IMR-90 (cell line): ENCODE data around the gene NEGR1. TPM values are rescaled to one million over a fixed set of nuclear protein-coding genes. Genes with fewer than 3 reads are reported as not detected.

ENCODE experiments used
- ATAC-seq: fragments of 200-7000 bp; cut with Tn5 transposase; 2 replicates; pipeline ENCODE4 v1.9.1; 2020; ENCODE audit warnings: low read depth, mild to moderate bottlenecking, moderate library complexity
- BruUV-seq: library from RNA; stranded (reverse); fragments of 400-500 nt; replicated peaks from 2 replicates; lab custom pipeline; 2021; lab: Mats Ljungman, UMichigan
- CTCF ChIA-PET: fragments of 300-600 bp; formaldehyde crosslinking; extraction: SDS; loops from one replicate; lab custom pipeline; 2021; ENCODE audit warnings: antibody characterized with exemption; lab: Yijun Ruan, JAX
- POLR2A ChIA-PET: fragments of 300-600 bp; sonication (Branson Sonifier 250); formaldehyde crosslinking; loops from one replicate; lab custom pipeline; 2022; ENCODE audit warnings: antibody characterized with exemption; ENCODE audit not compliant: unreplicated experiment; lab: Charles Lee
- DNase-seq: peaks from one replicate; pipeline ENCODE4 v3.0.0; 2013
- H2AFZ ChIP-seq: replicated peaks from 2 replicates; pipeline ENCODE3; 2013; ENCODE audit warnings: low read length, mild to moderate bottlenecking; ENCODE audit not compliant: poor library complexity
- H2AK5ac ChIP-seq: 2 replicates; pipeline ENCODE4 v1.6.1; 2013; ENCODE audit warnings: low read depth, low read length, inconsistent platforms
- H2AK9ac ChIP-seq: replicated peaks from 2 replicates; pipeline ENCODE3; 2013; ENCODE audit warnings: mild to moderate bottlenecking, low read depth, low read length, moderate library complexity; ENCODE audit not compliant: poor library complexity
- H2BK120ac ChIP-seq: 2 replicates; pipeline ENCODE4 v1.6.1; 2013; ENCODE audit warnings: low read depth, low read length, inconsistent platforms
- H2BK15ac ChIP-seq: 3 replicates; pipeline ENCODE4 v1.6.1; 2013; ENCODE audit warnings: low read depth, low read length, inconsistent platforms
- H2BK20ac ChIP-seq: 2 replicates; pipeline ENCODE4 v1.6.1; 2013; ENCODE audit warnings: low read depth, mild to moderate bottlenecking, inconsistent platforms, low read length, moderate library complexity
- H2BK5ac ChIP-seq: 2 replicates; pipeline ENCODE4 v1.6.1; 2013; ENCODE audit warnings: mild to moderate bottlenecking, low read depth, low read length, inconsistent platforms; ENCODE audit not compliant: poor library complexity, severe bottlenecking
- H3K14ac ChIP-seq: replicated peaks from 2 replicates; pipeline ENCODE4 v1.6.1; 2013; ENCODE audit warnings: low read depth, low read length, inconsistent platforms
- H3K18ac ChIP-seq: 2 replicates; pipeline ENCODE4 v1.6.1; 2013; ENCODE audit warnings: low read depth, low read length, control low read depth
- H3K23ac ChIP-seq: 2 replicates; pipeline ENCODE4 v1.6.1; 2013; ENCODE audit warnings: low read depth, low read length, inconsistent platforms
- H3K27ac ChIP-seq: 2 replicates; pipeline ENCODE4 v1.5.1; 2013; ENCODE audit warnings: mild to moderate bottlenecking, control low read depth, low read length; ENCODE audit not compliant: insufficient read depth
- H3K27me3 ChIP-seq: 2 replicates; pipeline ENCODE4 v1.6.1; 2013; ENCODE audit warnings: low read length; ENCODE audit not compliant: control insufficient read depth, insufficient read depth
- H3K36me3 ChIP-seq: 2 replicates; pipeline ENCODE4 v1.6.1; 2013; ENCODE audit warnings: low read length, mixed read lengths; ENCODE audit not compliant: control insufficient read depth, insufficient read depth
- H3K4ac ChIP-seq: 2 replicates; pipeline ENCODE4 v1.6.1; 2013; ENCODE audit warnings: low read depth, low read length, inconsistent platforms
- H3K4me1 ChIP-seq: 2 replicates; pipeline ENCODE4 v1.6.1; 2013; ENCODE audit warnings: low read length, mixed read lengths; ENCODE audit not compliant: control insufficient read depth, insufficient read depth
- H3K4me2 ChIP-seq: 2 replicates; pipeline ENCODE4 v1.6.1; 2013; ENCODE audit warnings: low read depth, mild to moderate bottlenecking, control low read depth, low read length, moderate library complexity
- H3K4me3 ChIP-seq: 2 replicates; pipeline ENCODE4 v1.5.1; 2013; ENCODE audit warnings: low read depth, mild to moderate bottlenecking, control low read depth, low read length, moderate library complexity; ENCODE audit not compliant: insufficient read depth
- H3K56ac ChIP-seq: 2 replicates; pipeline ENCODE4 v1.6.1; 2013; ENCODE audit warnings: low read length, inconsistent platforms; ENCODE audit not compliant: insufficient read depth; ENCODE audit errors: extremely low read depth
- H3K79me1 ChIP-seq, 2 experiments: 2 replicates each; pipeline ENCODE4 v1.6.1; 2013; ENCODE audit warnings: low read length in 2 of 2, inconsistent platforms in 1 of 2, low read depth in 1 of 2
- H3K9ac ChIP-seq: 2 replicates; pipeline ENCODE4 v1.6.1; 2013; ENCODE audit warnings: low read depth, low read length, control low read depth
- H3K9me1 ChIP-seq: 2 replicates; pipeline ENCODE4 v1.6.1; 2013; ENCODE audit warnings: low read length, inconsistent platforms; ENCODE audit not compliant: insufficient read depth
- H3K9me3 ChIP-seq: 2 replicates; pipeline ENCODE4 v1.6.1; 2013; ENCODE audit warnings: low read length; ENCODE audit not compliant: control insufficient read depth, insufficient read depth
- H4K20me1 ChIP-seq: 2 replicates; pipeline ENCODE4 v1.6.1; 2013; ENCODE audit warnings: low read length, inconsistent platforms; ENCODE audit not compliant: insufficient read depth
- H4K5ac ChIP-seq: 2 replicates; pipeline ENCODE4 v1.6.1; 2013; ENCODE audit warnings: mild to moderate bottlenecking, low read depth, low read length, control low read depth
- H4K8ac ChIP-seq, 2 experiments: 2 replicates each; pipeline ENCODE4 v1.6.1; 2013; ENCODE audit warnings: low read depth in 2 of 2, low read length in 2 of 2, control low read depth in 1 of 2, inconsistent platforms in 1 of 2
- H4K91ac ChIP-seq: 2 replicates; pipeline ENCODE4 v1.6.1; 2013; ENCODE audit warnings: low read depth, low read length, inconsistent platforms; ENCODE audit not compliant: insufficient read depth
- BHLHE40 ChIP-seq: fragments of 150-350 bp; IDR thresholded peaks from 2 replicates; pipeline ENCODE4 v1.6.1; 2016; ENCODE audit warnings: mild to moderate bottlenecking, low read depth, low read length
- CEBPB ChIP-seq: IDR thresholded peaks from 2 replicates; pipeline ENCODE4 v1.6.1; 2012; ENCODE audit warnings: low read depth, low read length, improper control_type of control experiment
- CHD1 ChIP-seq: IDR thresholded peaks from 2 replicates; pipeline ENCODE4 v1.6.1; 2012; ENCODE audit warnings: low read depth, low read length, improper control_type of control experiment
- CTCF ChIP-seq: conservative IDR thresholded peaks from 2 replicates; pipeline ENCODE4 v1.5.1; 2012; ENCODE audit warnings: mild to moderate bottlenecking, low read depth, low read length, improper control_type of control experiment
- ELK1 ChIP-seq: fragments of 150-350 bp; IDR thresholded peaks from 2 replicates; pipeline ENCODE4 v1.6.1; 2016; ENCODE audit warnings: low read depth, mild to moderate bottlenecking, low read length, moderate library complexity, borderline replicate concordance
- FOS ChIP-seq: fragments of 150-350 bp; IDR thresholded peaks from 2 replicates; pipeline ENCODE4 v1.6.1; 2016; ENCODE audit warnings: low read depth, low read length
- MAFK ChIP-seq: IDR thresholded peaks from 2 replicates; pipeline ENCODE4 v1.6.1; 2012; ENCODE audit warnings: low read depth, low read length, improper control_type of control experiment
- MAZ ChIP-seq: IDR thresholded peaks from 2 replicates; pipeline ENCODE4 v1.6.1; 2012; ENCODE audit warnings: low read depth, mild to moderate bottlenecking, low read length, improper control_type of control experiment, moderate library complexity, borderline replicate concordance
- MXI1 ChIP-seq: IDR thresholded peaks from 2 replicates; pipeline ENCODE4 v1.6.1; 2012; ENCODE audit warnings: low read depth, mild to moderate bottlenecking, low read length, moderate library complexity, borderline replicate concordance
- NFE2L2 ChIP-seq: fragments of 150-350 bp; IDR thresholded peaks from 2 replicates; pipeline ENCODE4 v1.6.1; 2016; ENCODE audit warnings: low read depth, mild to moderate bottlenecking, low read length
- POLR2A ChIP-seq: IDR thresholded peaks from 2 replicates; pipeline ENCODE4 v1.6.1; 2012; ENCODE audit warnings: mild to moderate bottlenecking, low read depth, low read length
- RAD21 ChIP-seq: IDR thresholded peaks from 2 replicates; pipeline ENCODE4 v1.6.1; 2012; ENCODE audit warnings: low read length, improper control_type of control experiment
- RCOR1 ChIP-seq: IDR thresholded peaks from 2 replicates; pipeline ENCODE4 v1.6.1; 2012; ENCODE audit warnings: mild to moderate bottlenecking, low read length, improper control_type of control experiment; ENCODE audit not compliant: insufficient replicate concordance
- RFX5 ChIP-seq: IDR thresholded peaks from 2 replicates; pipeline ENCODE4 v1.8.0; 2012; ENCODE audit warnings: low read depth, mild to moderate bottlenecking, low read length, moderate library complexity
- SMC3 ChIP-seq: fragments of 150-350 bp; IDR thresholded peaks from 2 replicates; pipeline ENCODE4 v1.6.1; 2016; ENCODE audit warnings: low read depth, mild to moderate bottlenecking, antibody characterized with exemption, low read length, moderate library complexity
- WGBS, 2 experiments: methylation state at CpG; one replicate each; pipeline versions ENCODE4 v1.1.5 to v1.1.7; 2013; ENCODE audit warnings: missing lambda C conversion rate in 2 of 2; ENCODE audit not compliant: insufficient read length in 1 of 2; ENCODE audit errors: extremely low coverage in 2 of 2; 5-methylcytosine and 5-hydroxymethylcytosine counted together
- dilution Hi-C: fragments of 300-500 bp; cut with HindIII; formaldehyde crosslinking; loops from one replicate; pipeline ENCODE4 v1.14.3; 2018; ENCODE audit warnings: low sequenced_read_pairs; ENCODE audit not compliant: unreplicated experiment
- in situ Hi-C: fragments of 300-500 bp; cut with MboI; formaldehyde crosslinking; loops from 3 replicates; pipeline ENCODE4 v1.14.3; 2019; ENCODE audit warnings: low sequenced_read_pairs, inconsistent platforms, mixed read lengths
- intact Hi-C: fragments of 100-400 bp; cut with micrococcal nuclease; formaldehyde crosslinking; loops from 2 replicates; pipeline ENCODE4 v1.10.0; 2022
- polyA plus RNA-seq, 3 experiments: library from polyadenylated mRNA; depleted of rRNA; stranded (reverse); fragments of >200 nt; gene quantifications; 2 replicates each; pipeline ENCODE4 v1.2.3, GENCODE V29; 2012; ENCODE audit warnings: low replicate concordance in 1 of 3
- total RNA-seq: library from RNA; depleted of rRNA; stranded (reverse); fragments of >200 nt; gene quantifications from 2 replicates; pipeline ENCODE4 v1.2.3, GENCODE V29; 2012
- TF ChIP-seq, protein P1 (sequence below): fragments of 150-350 bp; IDR thresholded peaks from 2 replicates; pipeline ENCODE4 v1.6.1; 2017; ENCODE audit warnings: mild to moderate bottlenecking, antibody characterized with exemption, low read length, low read depth

NEGR1 gene
- total and polyA plus RNA-seq, 2 of the 4 experiments (the other 2 are of a cell fraction): 5.1 to 9.1 TPM

GRCh38 chr1:71640998-71641397 lies 641.3 kb downstream of the NEGR1 start:
- Histone ChIP-seq H3K4me1 (0 out of 2 replicates have a peak, but pooled peaks cover 1% of the 10 kb centered on the region), H2BK20ac (no peak overlapping the region), H3K4me3 (no peak overlapping the region), H2BK5ac (no peak overlapping the region), H3K18ac (no peak overlapping the region; the same call in 1 of the 2 replicates), H3K9ac (no peak overlapping the region), H4K91ac (no peak overlapping the region), H3K27me3 (no peaks in the 10 kb centered on the region), H3K9me1 (no peaks in the 10 kb centered on the region), H4K5ac (no peak overlapping the region), H3K27ac (no peak overlapping the region), H3K9me3 (no peaks in the 10 kb centered on the region), H3K4ac (no peak overlapping the region), H3K79me1 (no peaks in the 10 kb centered on the region; a peak in 1 of 4 replicates), H3K36me3 (no peaks in the 10 kb centered on the region), H3K14ac (0 out of 2 replicates have a peak overlapping the region, but pooled peaks have one; percentile 21), H4K8ac (no peak overlapping the region), H3K56ac (no peak overlapping the region), H2AK5ac (no peak overlapping the region), H3K23ac (no peak overlapping the region), H2AK9ac (no peak overlapping the region), H2BK120ac (no peak overlapping the region), H2BK15ac (no peak overlapping the region), H4K20me1 (no peaks in the 10 kb centered on the region), H3K4me2 (no peak overlapping the region), H2AFZ (no peak overlapping the region)
- no peak for ATAC-seq
- CTCF ChIA-PET: no interaction called here
- intact Hi-C loops (no loop called here), in situ Hi-C loops (no loop called here), dilution Hi-C loops (no loop called here)
- DNase-seq: no peak
- POLR2A ChIA-PET: no interaction called here
- TF ChIP-seq BHLHE40 (no peak), FOS (no peak), MAZ (no peak), MXI1 (no peak), ELK1 (no peak), POLR2A (no peak), NFE2L2 (no peak), RCOR1 (no peak), RFX5 (no peak), SMC3 (no peak), CHD1 (no peak), MAFK (no peak), CEBPB (no peak), RAD21 (no peak), CTCF (no peak)
- TF ChIP-seq, protein P1, sequence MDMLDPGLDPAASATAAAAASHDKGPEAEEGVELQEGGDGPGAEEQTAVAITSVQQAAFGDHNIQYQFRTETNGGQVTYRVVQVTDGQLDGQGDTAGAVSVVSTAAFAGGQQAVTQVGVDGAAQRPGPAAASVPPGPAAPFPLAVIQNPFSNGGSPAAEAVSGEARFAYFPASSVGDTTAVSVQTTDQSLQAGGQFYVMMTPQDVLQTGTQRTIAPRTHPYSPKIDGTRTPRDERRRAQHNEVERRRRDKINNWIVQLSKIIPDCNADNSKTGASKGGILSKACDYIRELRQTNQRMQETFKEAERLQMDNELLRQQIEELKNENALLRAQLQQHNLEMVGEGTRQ: no peak
- BruUV-seq: no TSS peak
- WGBS, 2 experiments: 92% methylated on average over 2 of the region's 5 CpGs; no CpG with 5 or more reads in 1 of the 2 experiments
